Stomach (tissue), 9 donors: ENCODE data around the gene AMMECR1L. TPM values are rescaled to one million over a fixed set of nuclear protein-coding genes. Genes with fewer than 3 reads are reported as not detected.

ENCODE experiments used
- DNase-seq, 2 donors: peaks; one replicate each; pipeline versions ENCODE4 v3.0.0 to v3.0.0-alpha.2; 2013 to 2019
- H3K27ac ChIP-seq, 5 donors: fragments of 200-600 bp in 4 of 5; sonication (generic) in 4 of 5; one replicate each; pipeline ENCODE4 v1.5.1; 2013 to 2019; ENCODE audit warnings: mild to moderate bottlenecking in 1 of 5, moderate library complexity in 1 of 5
- H3K27me3 ChIP-seq, 3 donors: fragments of 200-600 bp; sonication (generic); one replicate each; pipeline ENCODE4 v1.5.1; 2017 to 2019; ENCODE audit warnings: mixed run types in 1 of 3
- H3K36me3 ChIP-seq, 4 donors: fragments of 200-600 bp; sonication (generic); 1 replicate in 3 of 4; 2 replicates in 1 of 4; pipeline ENCODE4 v1.5.1; 2016 to 2019
- H3K4me1 ChIP-seq, 4 donors: fragments of 200-600 bp; sonication (generic); one replicate each; pipeline ENCODE4 v1.5.1; 2016 to 2019
- H3K4me3 ChIP-seq, 4 donors: fragments of 200-600 bp; sonication (generic) in 3 of 4; one replicate each; pipeline ENCODE4 v1.5.1; 2016 to 2019; ENCODE audit warnings: mild to moderate bottlenecking in 1 of 4
- H3K9me3 ChIP-seq, 4 donors: fragments of 200-600 bp; sonication (generic); one replicate each; pipeline ENCODE4 v1.5.1; 2016 to 2019
- EP300 ChIP-seq: sonication (generic); formaldehyde crosslinking; IDR thresholded peaks from one replicate; pipeline ENCODE4 v1.6.1; 2017; ENCODE audit warnings: antibody characterized with exemption
- POLR2A ChIP-seq, 4 donors: fragments of 450-650 bp; IDR thresholded peaks; one replicate each; pipeline ENCODE4 v1.6.1; 2016; ENCODE audit warnings: antibody characterized with exemption in 4 of 4, control low read depth in 2 of 4, mild to moderate bottlenecking in 1 of 4, moderate library complexity in 1 of 4
- POLR2AphosphoS5 ChIP-seq, 3 donors: sonication (generic); formaldehyde crosslinking; IDR thresholded peaks; one replicate each; pipeline ENCODE4 v1.6.1; 2016; ENCODE audit warnings: antibody characterized with exemption in 3 of 3
- WGBS, 5 donors: extraction: QIAGEN DNeasy Blood & Tissue Kit in 3 of 5; methylation state at CpG; one replicate each; pipeline versions ENCODE4 v1.1.5 to v1.1.7; 2013 to 2018; 5-methylcytosine and 5-hydroxymethylcytosine counted together
- intact Hi-C: fragments of 100-400 bp; cut with DNase I; formaldehyde crosslinking; loops from one replicate; pipeline ENCODE4 v1.15.1; 2023; ENCODE audit warnings: low total_unique reads
- polyA plus RNA-seq, 3 donors: library from polyadenylated mRNA; stranded (reverse); fragments of 200-250 nt; gene quantifications; one replicate each; pipeline ENCODE4 v1.2.3, GENCODE V29; 2013
- total RNA-seq, 5 donors: library from RNA; depleted of rRNA; stranded (reverse); fragments of >200 nt; gene quantifications; one replicate each; pipeline versions ENCODE4 v1.1.0 to v1.2.3, GENCODE V29; 2014 to 2016
- TF ChIP-seq, protein P1 (sequence below), 7 experiments: fragments of 450-650 bp in 4 of 7; fragments of 200-600 bp in 3 of 7; sonication (generic) in 3 of 7; IDR thresholded peaks; one replicate each; pipeline ENCODE4 v1.5.1; 2016 to 2019; ENCODE audit warnings: antibody characterized with exemption in 7 of 7, control low read depth in 2 of 7, mild to moderate bottlenecking in 1 of 7
- donor health status: healthy with polysubstance abuse.
- donor health status: Bipolar disorder and iron deficiency.
- donor health status: healthy.

AMMECR1L gene
- total and polyA plus RNA-seq, 8 donors = 1.4 to 19.8 (median 6.6) TPM

DNA sequence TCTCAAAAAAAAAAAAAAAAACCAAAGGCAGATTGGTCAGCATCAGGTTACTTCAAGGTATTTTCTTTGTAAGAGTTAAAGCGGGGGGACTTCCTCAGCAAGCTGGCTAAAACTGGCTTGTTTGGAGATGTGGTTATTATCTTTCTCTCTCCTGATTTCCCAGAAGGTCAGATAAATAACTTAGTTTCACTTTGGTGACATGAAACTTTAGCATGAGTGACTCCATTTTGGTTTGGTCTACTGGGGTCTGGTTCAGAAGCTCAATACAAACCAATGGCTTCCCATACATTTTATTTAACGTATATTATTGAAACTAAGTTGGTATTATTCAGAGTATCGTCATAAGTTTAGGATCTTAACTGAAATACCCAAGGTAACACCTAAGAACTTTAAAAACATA, 41.6 kb upstream of the AMMECR1L start:
- Histone ChIP-seq H3K36me3 (no peaks in the 10 kb centered on the region), H3K27me3 (peaks cover 0 to 7% (median 0%) of the 10 kb centered on the region in 3 donors), H3K4me3 (no peak overlapping the region), H3K27ac (no peak overlapping the region), H3K4me1 (peaks cover 0 to 9% (median 0%) of the 10 kb centered on the region in 4 donors), H3K9me3 (no peaks in the 10 kb centered on the region)
- no peak for TF ChIP-seq POLR2AphosphoS5 (IDR thresholded peaks at IDR 0.05)
- TF ChIP-seq EP300 = no peak
- no peak for TF ChIP-seq POLR2A (IDR thresholded peaks at IDR 0.05)
- TF ChIP-seq, protein P1, sequence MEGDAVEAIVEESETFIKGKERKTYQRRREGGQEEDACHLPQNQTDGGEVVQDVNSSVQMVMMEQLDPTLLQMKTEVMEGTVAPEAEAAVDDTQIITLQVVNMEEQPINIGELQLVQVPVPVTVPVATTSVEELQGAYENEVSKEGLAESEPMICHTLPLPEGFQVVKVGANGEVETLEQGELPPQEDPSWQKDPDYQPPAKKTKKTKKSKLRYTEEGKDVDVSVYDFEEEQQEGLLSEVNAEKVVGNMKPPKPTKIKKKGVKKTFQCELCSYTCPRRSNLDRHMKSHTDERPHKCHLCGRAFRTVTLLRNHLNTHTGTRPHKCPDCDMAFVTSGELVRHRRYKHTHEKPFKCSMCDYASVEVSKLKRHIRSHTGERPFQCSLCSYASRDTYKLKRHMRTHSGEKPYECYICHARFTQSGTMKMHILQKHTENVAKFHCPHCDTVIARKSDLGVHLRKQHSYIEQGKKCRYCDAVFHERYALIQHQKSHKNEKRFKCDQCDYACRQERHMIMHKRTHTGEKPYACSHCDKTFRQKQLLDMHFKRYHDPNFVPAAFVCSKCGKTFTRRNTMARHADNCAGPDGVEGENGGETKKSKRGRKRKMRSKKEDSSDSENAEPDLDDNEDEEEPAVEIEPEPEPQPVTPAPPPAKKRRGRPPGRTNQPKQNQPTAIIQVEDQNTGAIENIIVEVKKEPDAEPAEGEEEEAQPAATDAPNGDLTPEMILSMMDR (IDR thresholded peaks at IDR 0.05) = no peak
- WGBS, 5 donors = 84 to 96% (median 91%) methylated on average over 3 of the region's 3 CpGs
- DNase-seq = no peak
- intact Hi-C loops = no loop called here

DNA sequence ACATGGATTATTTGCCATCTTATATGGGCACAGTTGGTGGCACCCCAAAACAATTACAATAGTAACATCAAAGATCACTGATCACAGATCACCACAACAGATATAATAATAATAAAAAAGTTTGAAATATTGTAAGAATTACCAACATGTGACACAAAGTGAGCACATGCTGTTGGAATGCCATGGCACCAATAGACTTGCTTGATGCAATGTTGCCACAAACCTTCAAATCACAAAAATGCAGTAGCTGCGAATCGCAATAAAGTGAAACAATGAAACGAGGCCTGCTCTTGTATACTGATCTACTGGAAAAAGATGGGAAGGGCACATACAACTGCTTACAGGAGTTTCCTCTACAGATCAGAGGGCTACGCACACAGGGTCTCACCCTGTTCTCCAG, 32.2 kb upstream of the AMMECR1L start:
- H3K27ac ChIP-seq = no peak overlapping the region
- 95 to 98% (median 97%) methylated on average over 4 of the region's 4 CpGs for WGBS, 5 donors
- H3K27me3 ChIP-seq = no peaks in the 10 kb centered on the region
- no peaks in the 10 kb centered on the region for H3K9me3 ChIP-seq
- intact Hi-C loops = no loop called here
- TF ChIP-seq POLR2AphosphoS5 (IDR thresholded peaks at IDR 0.05) (no peak), POLR2A (IDR thresholded peaks at IDR 0.05) (no peak), EP300 (no peak)
- TF ChIP-seq, protein P1 (IDR thresholded peaks at IDR 0.05) = no peak
- no peak for DNase-seq
- H3K4me3 ChIP-seq = no peak overlapping the region
- peaks cover 0 to 4% (median 0%) of the 10 kb centered on the region in 4 donors for H3K4me1 ChIP-seq
- no peaks in the 10 kb centered on the region for H3K36me3 ChIP-seq

DNA sequence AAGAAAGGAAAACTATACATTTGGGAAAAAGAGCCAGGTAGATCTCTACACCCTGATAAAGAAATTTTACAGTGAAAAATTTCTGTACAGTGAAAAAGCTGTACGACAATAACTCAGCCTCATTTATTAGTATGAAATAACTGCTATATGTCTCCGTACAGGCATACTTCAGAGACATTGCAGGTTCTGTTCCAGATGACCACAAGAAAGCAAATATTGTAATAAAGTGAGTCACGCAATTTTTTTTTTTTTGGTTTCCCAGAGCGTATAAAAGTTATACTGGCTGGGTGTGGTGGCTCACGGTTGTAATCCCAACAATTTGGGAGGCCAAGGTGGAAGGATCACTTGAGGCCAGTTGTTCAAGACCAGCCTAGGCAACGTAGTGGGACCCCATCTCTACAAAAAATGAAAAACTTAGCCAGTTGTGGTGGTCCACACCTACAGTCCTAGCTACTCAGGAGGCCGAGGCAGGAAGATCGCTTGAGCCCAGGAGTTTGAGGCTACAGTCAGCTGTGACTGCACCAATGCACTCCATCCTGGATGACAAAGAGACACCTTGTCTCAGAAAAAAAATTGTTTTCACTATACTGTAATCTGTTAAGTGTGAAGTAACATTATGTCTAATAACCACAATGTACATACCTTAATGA, 28.2 kb upstream of the AMMECR1L start:
- Histone ChIP-seq H3K36me3 (no peaks in the 10 kb centered on the region), H3K4me3 (no peak overlapping the region), H3K27me3 (no peaks in the 10 kb centered on the region), H3K9me3 (no peaks in the 10 kb centered on the region), H3K4me1 (no peaks in the 10 kb centered on the region), H3K27ac (no peak overlapping the region)
- TF ChIP-seq POLR2A (IDR thresholded peaks at IDR 0.05) (no peak), POLR2AphosphoS5 (IDR thresholded peaks at IDR 0.05) (no peak), EP300 (no peak)
- TF ChIP-seq, protein P1 (IDR thresholded peaks at IDR 0.05) = no peak
- WGBS, 5 donors = 58 to 62% (median 61%) methylated on average over 8 of the region's 8 CpGs
- no peak for DNase-seq
- intact Hi-C loops = no loop called here

DNA sequence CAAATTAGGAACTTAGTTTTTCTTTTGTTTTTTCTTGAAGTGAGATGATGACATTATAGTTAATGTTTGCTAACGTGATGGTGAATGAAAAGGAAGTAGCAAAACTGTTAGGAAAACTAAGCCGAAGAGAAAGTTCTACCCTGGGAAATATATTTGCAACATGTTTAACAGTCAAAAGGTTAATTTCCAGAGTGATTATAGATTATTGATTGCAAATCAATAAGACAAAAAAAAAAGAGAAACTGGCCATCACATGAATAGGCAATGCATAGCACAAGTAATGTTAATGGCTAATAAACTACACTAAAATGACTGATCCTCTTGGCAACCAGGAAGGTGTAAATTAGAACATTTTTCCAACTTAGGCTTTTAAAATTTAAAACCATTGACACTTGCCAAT, 26.0 kb upstream of the AMMECR1L start:
- intact Hi-C loops = no loop called here
- H3K4me3 ChIP-seq = no peak overlapping the region
- H3K9me3 ChIP-seq = no peaks in the 10 kb centered on the region
- no peak for DNase-seq
- H3K4me1 ChIP-seq = no peaks in the 10 kb centered on the region
- H3K27ac ChIP-seq = no peak overlapping the region
- no peaks in the 10 kb centered on the region for H3K36me3 ChIP-seq
- 54 to 63% (median 62%) methylated on average over 2 of the region's 2 CpGs for WGBS, 5 donors
- H3K27me3 ChIP-seq = no peaks in the 10 kb centered on the region
- TF ChIP-seq, protein P1 (IDR thresholded peaks at IDR 0.05) = no peak
- no peak for TF ChIP-seq EP300
- TF ChIP-seq POLR2AphosphoS5 (IDR thresholded peaks at IDR 0.05) = no peak
- TF ChIP-seq POLR2A (IDR thresholded peaks at IDR 0.05) = no peak
